Measurements from ENCODE around the gene PHTF2.

PHTF2 gene

GRCh38 chr7:77967429-77967828 lies 168.9 kb downstream of the PHTF2 start:
- H3K27me3 ChIP-seq (ENCODE audit: insufficient read depth, low read length), result no peaks in the 10 kb centered on the region
- H3K4me1 ChIP-seq (ENCODE audit: insufficient read depth, low read length, severe bottlenecking), result no peaks in the 10 kb centered on the region
- H4K20me1 ChIP-seq (ENCODE audit: insufficient read depth, low read length), result no peaks in the 10 kb centered on the region
- no peaks in the 10 kb centered on the region for H3K36me3 ChIP-seq (ENCODE audit: insufficient read depth, low read length)
- H3K9me3 ChIP-seq (ENCODE audit: low read length), result no peaks in the 10 kb centered on the region
- H3K9ac ChIP-seq (ENCODE audit: low read length), result no peak overlapping the region
- no peak overlapping the region for H3K4me2 ChIP-seq (ENCODE audit: low read length)
- no peak overlapping the region for H2AFZ ChIP-seq (ENCODE audit: low read length)
- H3K9me2 ChIP-seq (ENCODE audit: low read depth, low read length), result no peaks in the 10 kb centered on the region
- no peak overlapping the region for H3K27ac ChIP-seq (ENCODE audit: low read depth, low read length, poor library complexity, severe bottlenecking)
- H3K79me2 ChIP-seq (ENCODE audit: insufficient read depth, low read length), result no peaks in the 10 kb centered on the region
- H3F3A ChIP-seq (ENCODE audit: insufficient read depth, low read length), result no peaks in the 10 kb centered on the region
- H3K4me3 ChIP-seq (ENCODE audit: low read depth, low read length, poor library complexity, severe bottlenecking), result no peak overlapping the region
- TF ChIP-seq EZH2 (IDR thresholded peaks at IDR 0.05; ENCODE audit: borderline replicate concordance, low read length) (no peak), CTCF (IDR thresholded peaks at IDR 0.05; ENCODE audit: low read length) (no peak)

GRCh38 chr7:77971726-77972125 lies 173.2 kb downstream of the PHTF2 start:
- no peak for TF ChIP-seq EZH2 (IDR thresholded peaks at IDR 0.05; ENCODE audit: borderline replicate concordance, low read length)
- no peak for TF ChIP-seq CTCF (IDR thresholded peaks at IDR 0.05; ENCODE audit: low read length)
- no peak overlapping the region for H3K4me3 ChIP-seq (ENCODE audit: low read depth, low read length, poor library complexity, severe bottlenecking)

GRCh38 chr7:77975672-77976480 lies 177.3 kb downstream of the PHTF2 start:
- no peak overlapping the region for H2AFZ ChIP-seq (ENCODE audit: low read length)
- H3K4me3 ChIP-seq (ENCODE audit: low read depth, low read length, poor library complexity, severe bottlenecking), result no peak overlapping the region
- H3K79me2 ChIP-seq (ENCODE audit: insufficient read depth, low read length), result no peaks in the 10 kb centered on the region
- H3K9me2 ChIP-seq (ENCODE audit: low read depth, low read length), result no peaks in the 10 kb centered on the region
- H4K20me1 ChIP-seq (ENCODE audit: insufficient read depth, low read length), result no peaks in the 10 kb centered on the region
- H3F3A ChIP-seq (ENCODE audit: insufficient read depth, low read length), result no peaks in the 10 kb centered on the region
- H3K27ac ChIP-seq (ENCODE audit: low read depth, low read length, poor library complexity, severe bottlenecking), result no peak overlapping the region
- TF ChIP-seq CTCF (IDR thresholded peaks at IDR 0.05; ENCODE audit: low read length), result no peak
- no peak for TF ChIP-seq EZH2 (IDR thresholded peaks at IDR 0.05; ENCODE audit: borderline replicate concordance, low read length)
- no peak overlapping the region for H3K4me2 ChIP-seq (ENCODE audit: low read length)
- no peaks in the 10 kb centered on the region for H3K36me3 ChIP-seq (ENCODE audit: insufficient read depth, low read length)
- H3K4me1 ChIP-seq (ENCODE audit: insufficient read depth, low read length, severe bottlenecking), result no peaks in the 10 kb centered on the region
- H3K9ac ChIP-seq (ENCODE audit: low read length), result no peak overlapping the region
- no peaks in the 10 kb centered on the region for H3K27me3 ChIP-seq (ENCODE audit: insufficient read depth, low read length)
- H3K9me3 ChIP-seq (ENCODE audit: low read length), result no peaks in the 10 kb centered on the region

More at GRCh38 chr7:77971726-77972125, 173.2 kb downstream of the PHTF2 start:
- H3K36me3 ChIP-seq (ENCODE audit: insufficient read depth, low read length), result no peaks in the 10 kb centered on the region
- H3K79me2 ChIP-seq (ENCODE audit: insufficient read depth, low read length), result no peaks in the 10 kb centered on the region
- no peaks in the 10 kb centered on the region for H3K9me2 ChIP-seq (ENCODE audit: low read depth, low read length)
- H3K4me1 ChIP-seq (ENCODE audit: insufficient read depth, low read length, severe bottlenecking), result no peaks in the 10 kb centered on the region
- H3K4me2 ChIP-seq (ENCODE audit: low read length), result no peak overlapping the region
- H3F3A ChIP-seq (ENCODE audit: insufficient read depth, low read length), result no peaks in the 10 kb centered on the region
- no peak overlapping the region for H3K27ac ChIP-seq (ENCODE audit: low read depth, low read length, poor library complexity, severe bottlenecking)
- H3K9me3 ChIP-seq (ENCODE audit: low read length), result no peaks in the 10 kb centered on the region
- no peak overlapping the region for H3K9ac ChIP-seq (ENCODE audit: low read length)
- H2AFZ ChIP-seq (ENCODE audit: low read length), result no peak overlapping the region
- no peaks in the 10 kb centered on the region for H3K27me3 ChIP-seq (ENCODE audit: insufficient read depth, low read length)
- H4K20me1 ChIP-seq (ENCODE audit: insufficient read depth, low read length), result no peaks in the 10 kb centered on the region
